Stimulated activated CD4-positive, alpha-beta T cell treated with anti-CD3 and anti-CD28 coated beads, Interleukin-4, amount 100 ng/mL, for 4 hours (primary cell): ENCODE results near the gene PCSK2.

Source experiments
- DNase-seq, 2 experiments: peaks; one replicate each; pipeline ENCODE4 v3.0.0-alpha.2; 2020

The PCSK2 gene

GRCh38 chr20:17513939-17514338 is 287.1 kb downstream of the PCSK2 start:
- DNase-seq: no peak

GRCh38 chr20:17515053-17515452 is 288.2 kb downstream of the PCSK2 start:
- no peak for DNase-seq

GRCh38 chr20:17518339-17519052 is 291.7 kb downstream of the PCSK2 start:
- DNase-seq: no peak

GRCh38 chr20:17519606-17520285 is 292.9 kb downstream of the PCSK2 start:
- no peak for DNase-seq

GRCh38 chr20:17520583-17520982 is 293.7 kb downstream of the PCSK2 start:
- no peak for DNase-seq

GRCh38 chr20:17522528-17522927 is 295.7 kb downstream of the PCSK2 start:
- DNase-seq: no peak

- no peak for DNase-seq
Observed at GRCh38 chr20:17523326-17523725, 296.5 kb downstream of the PCSK2 start.

GRCh38 chr20:17524560-17524959 is 297.7 kb downstream of the PCSK2 start:
- DNase-seq: no peak

GRCh38 chr20:17525132-17525531 is 298.3 kb downstream of the PCSK2 start:
- no peak for DNase-seq

- no peak for DNase-seq
Observed at GRCh38 chr20:17525650-17526049, 298.8 kb downstream of the PCSK2 start.

GRCh38 chr20:17529586-17529985 is 302.7 kb downstream of the PCSK2 start:
- DNase-seq: no peak

GRCh38 chr20:17530153-17530552 is 303.3 kb downstream of the PCSK2 start:
- DNase-seq: no peak

- DNase-seq: peak; percentile 39 to 43
Observed at GRCh38 chr20:17530716-17531664, 304.1 kb downstream of the PCSK2 start, which contains the start of gene BFSP1. Gene BFSP1, minus strand, starts transcription at chr20:17531379. Its CDS starts 50 bp downstream, at chr20:17531329.

- DNase-seq: no peak
Observed at GRCh38 chr20:17531665-17532025, 304.8 kb downstream of the PCSK2 start.

GRCh38 chr20:17533396-17533795 is 306.6 kb downstream of the PCSK2 start:
- no peak for DNase-seq

- no peak for DNase-seq
Observed at GRCh38 chr20:17534077-17534476, 307.2 kb downstream of the PCSK2 start.
